ENCODE measurements around the gene HEMGN.

DNA sequence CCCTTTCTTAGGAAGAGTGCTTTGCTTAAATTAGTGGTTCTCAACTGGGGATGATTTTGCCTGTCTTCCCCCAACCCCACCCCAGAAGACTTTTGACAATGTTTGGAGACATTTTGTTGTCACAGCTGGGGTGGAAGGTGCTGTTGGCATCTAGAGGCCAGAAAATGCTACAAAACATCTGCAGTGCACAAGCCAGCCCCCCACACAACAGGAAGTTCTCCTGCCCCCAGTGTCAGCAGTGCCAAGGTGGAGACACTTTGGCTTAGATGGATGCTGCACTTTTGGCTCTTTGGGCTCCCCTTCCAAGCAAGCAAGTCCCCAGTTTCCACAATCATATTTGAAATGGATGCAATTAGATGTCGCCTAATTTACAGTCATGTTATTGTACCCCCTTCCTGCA, 2.7 kb downstream of the HEMGN start:
- TF ChIP-seq, protein P1, sequence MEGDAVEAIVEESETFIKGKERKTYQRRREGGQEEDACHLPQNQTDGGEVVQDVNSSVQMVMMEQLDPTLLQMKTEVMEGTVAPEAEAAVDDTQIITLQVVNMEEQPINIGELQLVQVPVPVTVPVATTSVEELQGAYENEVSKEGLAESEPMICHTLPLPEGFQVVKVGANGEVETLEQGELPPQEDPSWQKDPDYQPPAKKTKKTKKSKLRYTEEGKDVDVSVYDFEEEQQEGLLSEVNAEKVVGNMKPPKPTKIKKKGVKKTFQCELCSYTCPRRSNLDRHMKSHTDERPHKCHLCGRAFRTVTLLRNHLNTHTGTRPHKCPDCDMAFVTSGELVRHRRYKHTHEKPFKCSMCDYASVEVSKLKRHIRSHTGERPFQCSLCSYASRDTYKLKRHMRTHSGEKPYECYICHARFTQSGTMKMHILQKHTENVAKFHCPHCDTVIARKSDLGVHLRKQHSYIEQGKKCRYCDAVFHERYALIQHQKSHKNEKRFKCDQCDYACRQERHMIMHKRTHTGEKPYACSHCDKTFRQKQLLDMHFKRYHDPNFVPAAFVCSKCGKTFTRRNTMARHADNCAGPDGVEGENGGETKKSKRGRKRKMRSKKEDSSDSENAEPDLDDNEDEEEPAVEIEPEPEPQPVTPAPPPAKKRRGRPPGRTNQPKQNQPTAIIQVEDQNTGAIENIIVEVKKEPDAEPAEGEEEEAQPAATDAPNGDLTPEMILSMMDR (IDR thresholded peaks at IDR 0.05): no peak
- no peak for TF ChIP-seq POLR2A (IDR thresholded peaks at IDR 0.05)
